ENCODE measurements around the gene PAX3.

DNA sequence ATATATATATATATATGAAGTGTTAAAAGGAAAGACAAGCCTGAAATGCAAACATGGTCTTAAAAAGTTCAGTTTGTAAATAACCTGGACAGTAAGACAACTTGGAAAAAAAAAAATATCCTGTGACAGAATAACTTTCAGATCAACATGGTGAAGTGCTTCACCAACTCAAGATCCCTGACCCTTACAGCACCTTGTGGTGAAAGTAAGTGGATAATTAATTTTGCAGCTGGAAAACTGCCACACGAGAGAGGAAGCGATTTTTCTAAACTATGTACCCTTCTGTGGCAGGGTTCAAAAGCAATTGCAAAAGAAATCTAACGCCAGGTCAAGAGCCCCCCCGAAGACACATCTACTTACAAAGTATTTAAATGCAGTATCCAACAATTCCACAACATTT, 95.8 kb downstream of the PAX3 start:
- TF ChIP-seq, protein P1, sequence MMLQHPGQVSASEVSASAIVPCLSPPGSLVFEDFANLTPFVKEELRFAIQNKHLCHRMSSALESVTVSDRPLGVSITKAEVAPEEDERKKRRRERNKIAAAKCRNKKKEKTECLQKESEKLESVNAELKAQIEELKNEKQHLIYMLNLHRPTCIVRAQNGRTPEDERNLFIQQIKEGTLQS (IDR thresholded peaks at IDR 0.05) = no peak
- TF ChIP-seq, protein P2, sequence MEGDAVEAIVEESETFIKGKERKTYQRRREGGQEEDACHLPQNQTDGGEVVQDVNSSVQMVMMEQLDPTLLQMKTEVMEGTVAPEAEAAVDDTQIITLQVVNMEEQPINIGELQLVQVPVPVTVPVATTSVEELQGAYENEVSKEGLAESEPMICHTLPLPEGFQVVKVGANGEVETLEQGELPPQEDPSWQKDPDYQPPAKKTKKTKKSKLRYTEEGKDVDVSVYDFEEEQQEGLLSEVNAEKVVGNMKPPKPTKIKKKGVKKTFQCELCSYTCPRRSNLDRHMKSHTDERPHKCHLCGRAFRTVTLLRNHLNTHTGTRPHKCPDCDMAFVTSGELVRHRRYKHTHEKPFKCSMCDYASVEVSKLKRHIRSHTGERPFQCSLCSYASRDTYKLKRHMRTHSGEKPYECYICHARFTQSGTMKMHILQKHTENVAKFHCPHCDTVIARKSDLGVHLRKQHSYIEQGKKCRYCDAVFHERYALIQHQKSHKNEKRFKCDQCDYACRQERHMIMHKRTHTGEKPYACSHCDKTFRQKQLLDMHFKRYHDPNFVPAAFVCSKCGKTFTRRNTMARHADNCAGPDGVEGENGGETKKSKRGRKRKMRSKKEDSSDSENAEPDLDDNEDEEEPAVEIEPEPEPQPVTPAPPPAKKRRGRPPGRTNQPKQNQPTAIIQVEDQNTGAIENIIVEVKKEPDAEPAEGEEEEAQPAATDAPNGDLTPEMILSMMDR (IDR thresholded peaks at IDR 0.05; ENCODE audit: low read depth, low read length, missing input control) = no peak
